Measurements from ENCODE around the gene PKM. TPM values are rescaled to one million over a fixed set of nuclear protein-coding genes. Genes with fewer than 3 reads are reported as not detected.

PKM gene
- total RNA-seq, 4 donors from 2014 or later: 261 to 293 (median 272) TPM

DNA sequence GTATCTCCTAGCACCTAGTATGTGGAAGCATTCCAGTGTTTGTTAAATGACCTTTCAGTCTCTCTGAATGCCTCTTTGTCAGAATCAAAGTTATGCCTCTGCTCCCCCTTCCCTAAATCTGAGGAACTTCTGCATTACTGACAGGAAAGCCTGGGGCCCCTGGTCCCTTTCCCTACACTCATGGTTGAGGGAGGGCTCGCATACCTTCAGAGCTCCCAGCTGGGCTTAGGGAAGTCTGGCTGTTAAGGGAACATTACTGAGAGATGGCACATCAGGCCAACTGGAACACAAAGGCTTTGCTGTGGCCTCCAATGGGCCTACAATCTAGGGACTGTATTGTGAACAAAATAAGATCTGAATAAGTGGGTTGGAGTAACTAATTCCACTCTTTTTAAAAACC, 10.3 kb downstream of the PKM start:
- H3K4me1 ChIP-seq: peaks cover 0 to 64% (median 12%) of the 10 kb centered on the region in 4 donors
- peaks cover 0 to 33% (median 15%) of the 10 kb centered on the region in 3 donors for H3K36me3 ChIP-seq
- 50% methylated on average over 1 of the region's 1 CpG for WGBS, 2 donors
- no peaks in the 10 kb centered on the region for H3K9me3 ChIP-seq
- peak overlapping the region in 2 of 4 donors; percentile 26 to 35 for H3K27ac ChIP-seq
- DNase-seq (ENCODE audit: low spot score in 2 of 2): no peak
- TF ChIP-seq, protein P1, sequence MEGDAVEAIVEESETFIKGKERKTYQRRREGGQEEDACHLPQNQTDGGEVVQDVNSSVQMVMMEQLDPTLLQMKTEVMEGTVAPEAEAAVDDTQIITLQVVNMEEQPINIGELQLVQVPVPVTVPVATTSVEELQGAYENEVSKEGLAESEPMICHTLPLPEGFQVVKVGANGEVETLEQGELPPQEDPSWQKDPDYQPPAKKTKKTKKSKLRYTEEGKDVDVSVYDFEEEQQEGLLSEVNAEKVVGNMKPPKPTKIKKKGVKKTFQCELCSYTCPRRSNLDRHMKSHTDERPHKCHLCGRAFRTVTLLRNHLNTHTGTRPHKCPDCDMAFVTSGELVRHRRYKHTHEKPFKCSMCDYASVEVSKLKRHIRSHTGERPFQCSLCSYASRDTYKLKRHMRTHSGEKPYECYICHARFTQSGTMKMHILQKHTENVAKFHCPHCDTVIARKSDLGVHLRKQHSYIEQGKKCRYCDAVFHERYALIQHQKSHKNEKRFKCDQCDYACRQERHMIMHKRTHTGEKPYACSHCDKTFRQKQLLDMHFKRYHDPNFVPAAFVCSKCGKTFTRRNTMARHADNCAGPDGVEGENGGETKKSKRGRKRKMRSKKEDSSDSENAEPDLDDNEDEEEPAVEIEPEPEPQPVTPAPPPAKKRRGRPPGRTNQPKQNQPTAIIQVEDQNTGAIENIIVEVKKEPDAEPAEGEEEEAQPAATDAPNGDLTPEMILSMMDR (IDR thresholded peaks at IDR 0.05): no peak
- TF ChIP-seq EP300 (IDR thresholded peaks at IDR 0.05) (no peak), POLR2A (IDR thresholded peaks at IDR 0.05) (no peak)
- no peaks in the 10 kb centered on the region for H3K27me3 ChIP-seq
- no peak overlapping the region for H3K4me3 ChIP-seq

DNA sequence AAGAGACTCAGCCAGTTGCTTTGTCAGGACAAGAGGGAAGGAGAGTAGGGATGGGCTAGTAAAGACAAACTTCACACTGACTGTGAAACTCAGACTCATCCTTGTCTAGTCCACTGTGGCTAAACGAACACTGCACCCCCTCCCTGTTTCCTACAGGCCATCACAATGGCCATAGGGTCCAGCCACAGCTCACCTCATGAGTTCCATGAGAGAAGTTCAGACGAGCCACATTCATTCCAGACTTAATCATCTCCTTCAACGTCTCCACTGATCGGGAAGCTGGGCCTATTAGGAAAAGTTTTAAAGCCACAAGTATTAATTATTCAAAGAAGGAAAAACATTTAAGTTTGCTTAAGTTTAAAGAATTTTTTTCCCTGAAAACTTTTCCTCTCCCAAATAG, 13.8 kb downstream of the PKM start:
- H3K36me3 ChIP-seq: peaks cover 0 to 67% (median 28%) of the 10 kb centered on the region in 3 donors
- WGBS, 2 donors: 72 to 74% methylated on average over 4 of the region's 4 CpGs
- H3K4me3 ChIP-seq: no peak overlapping the region

DNA sequence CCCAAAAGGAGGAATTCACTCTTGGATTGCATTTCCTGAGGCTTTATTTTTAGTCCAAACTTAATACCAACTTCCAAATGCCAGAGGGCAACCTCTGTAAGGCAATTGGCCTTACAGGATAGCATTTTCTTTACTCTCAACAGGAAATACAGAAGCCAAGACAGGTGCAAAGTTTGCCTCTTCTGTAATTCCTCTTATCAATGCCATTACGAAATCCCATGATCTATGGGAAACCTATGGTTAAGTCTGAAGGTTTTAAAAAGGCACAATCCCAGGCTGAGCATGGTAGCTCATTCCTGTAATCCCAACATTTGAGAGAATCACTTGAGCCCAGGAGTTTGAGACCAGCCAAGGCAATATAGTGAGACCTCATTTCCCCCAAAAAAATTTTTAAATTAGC, 14.9 kb downstream of the PKM start:
- TF ChIP-seq, protein P1 (IDR thresholded peaks at IDR 0.05): no peak
- TF ChIP-seq POLR2A (IDR thresholded peaks at IDR 0.05): no peak
- Histone ChIP-seq H3K4me1 (peaks cover 0 to 26% (median 6%) of the 10 kb centered on the region in 4 donors), H3K27me3 (no peaks in the 10 kb centered on the region), H3K36me3 (peaks cover 0 to 78% (median 28%) of the 10 kb centered on the region in 3 donors), H3K27ac (no peak overlapping the region), H3K9me3 (no peaks in the 10 kb centered on the region), H3K4me3 (no peak overlapping the region)
- whole genome bisulfite sequencing, 2 donors: 91 to 93% methylated on average over 1 of the region's 1 CpG
- no peak for DNase-seq (ENCODE audit: low spot score in 2 of 2)

More for the DNA sequence above, 13.8 kb downstream of the PKM start:
- no peak for DNase-seq (ENCODE audit: low spot score in 2 of 2)
- H3K27ac ChIP-seq: no peak overlapping the region
- H3K9me3 ChIP-seq: no peaks in the 10 kb centered on the region
- TF ChIP-seq, protein P1 (IDR thresholded peaks at IDR 0.05): no peak
- TF ChIP-seq POLR2A (IDR thresholded peaks at IDR 0.05) (no peak), EP300 (IDR thresholded peaks at IDR 0.05) (no peak)
- H3K27me3 ChIP-seq: no peaks in the 10 kb centered on the region
- peaks cover 0 to 36% (median 7%) of the 10 kb centered on the region in 4 donors for H3K4me1 ChIP-seq

DNA sequence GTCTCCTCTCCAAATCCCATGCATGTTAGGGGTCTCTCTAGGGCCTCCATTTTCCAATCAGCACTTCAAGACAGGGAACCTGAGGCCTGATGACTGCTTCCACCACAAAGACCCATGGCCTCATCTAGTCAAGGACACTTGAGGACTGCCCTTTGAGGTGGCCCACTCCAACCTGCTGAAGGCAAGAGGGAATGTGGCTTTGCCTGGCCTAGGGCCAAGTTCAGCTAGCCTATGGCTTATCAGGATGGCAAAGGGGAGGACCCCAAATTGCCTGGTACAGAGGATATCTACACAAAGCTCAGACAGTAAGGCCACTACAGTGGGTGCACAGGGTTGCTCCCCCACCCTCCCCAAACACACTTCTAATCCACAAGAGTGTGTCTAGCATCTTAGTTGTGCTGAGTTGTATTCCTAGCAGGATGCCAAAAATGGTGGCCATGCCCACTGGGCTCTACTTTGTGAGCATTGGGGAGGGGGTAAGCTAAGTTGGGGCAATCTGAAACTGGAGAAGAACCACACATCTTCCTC, 23.4 kb downstream of the PKM start:
- Histone ChIP-seq H3K4me3 (no peak overlapping the region), H3K27ac (no peak overlapping the region), H3K4me1 (peaks cover 0 to 16% (median 4%) of the 10 kb centered on the region in 4 donors), H3K9me3 (no peaks in the 10 kb centered on the region), H3K27me3 (no peaks in the 10 kb centered on the region), H3K36me3 (peaks cover 10 to 99% (median 49%) of the 10 kb centered on the region in 3 donors)
- TF ChIP-seq POLR2A (IDR thresholded peaks at IDR 0.05): no peak
- TF ChIP-seq, protein P1 (IDR thresholded peaks at IDR 0.05): no peak
- no peak for TF ChIP-seq EP300 (IDR thresholded peaks at IDR 0.05)
- DNase-seq (ENCODE audit: low spot score in 2 of 2): no peak

DNA sequence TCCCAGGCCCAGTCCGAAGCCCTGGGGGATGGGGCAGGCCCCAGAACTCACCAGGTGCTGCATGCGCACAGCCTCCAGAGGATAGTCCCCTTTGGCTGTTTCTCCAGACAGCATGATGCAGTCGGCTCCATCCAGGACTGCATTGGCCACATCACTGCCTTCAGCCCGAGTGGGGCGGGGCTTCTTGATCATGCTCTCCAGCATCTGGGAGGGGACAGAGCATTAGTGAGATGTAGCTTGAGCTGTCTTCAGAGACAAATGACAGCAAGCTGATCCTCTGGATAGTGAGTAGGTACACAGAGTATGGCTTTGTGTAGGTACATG, 24.4 kb downstream of the PKM start:
- DNase-seq (ENCODE audit: low spot score in 2 of 2): no peak
- WGBS, 2 donors: 77 to 78% methylated on average over 3 to 5 of the region's 5 CpGs
- Histone ChIP-seq H3K27ac (no peak overlapping the region), H3K9me3 (no peaks in the 10 kb centered on the region), H3K36me3 (peaks cover 10 to 99% (median 57%) of the 10 kb centered on the region in 3 donors), H3K27me3 (no peaks in the 10 kb centered on the region), H3K4me1 (peaks cover 0 to 18% (median 4%) of the 10 kb centered on the region in 4 donors), H3K4me3 (no peak overlapping the region)
- TF ChIP-seq EP300 (IDR thresholded peaks at IDR 0.05): no peak
- TF ChIP-seq POLR2A (IDR thresholded peaks at IDR 0.05): no peak
- TF ChIP-seq, protein P1 (IDR thresholded peaks at IDR 0.05): no peak

All from tibial nerve (tissue), 4 donors.